Calu3 (cell line): ENCODE results near the gene ACER2. TPM values are rescaled to one million over a fixed set of nuclear protein-coding genes. Genes with fewer than 3 reads are reported as not detected.
"Not testable (repeated sequence)": the region's sequence is repeated elsewhere in the genome, so short reads cannot be mapped to it uniquely, and the experiment has no call there.

ENCODE experiments used
- BruUV-seq: library from RNA; stranded (reverse); fragments of 400-500 nt; replicated peaks from 2 replicates; lab custom pipeline; 2021; lab: Mats Ljungman, UMichigan
- CTCF ChIA-PET: fragments of 300-600 bp; sonication (Branson Sonifier 250); formaldehyde crosslinking; loops from one replicate; lab custom pipeline; 2022; ENCODE audit warnings: antibody characterized with exemption; lab: Charles Lee
- DNase-seq: peaks from one replicate; pipeline ENCODE4 v3.0.0; 2022
- H3K27ac Mint-ChIP-seq: one replicate; pipeline ENCODE4 v1.8.0; 2022; ENCODE audit warnings: mixed read lengths; ENCODE audit not compliant: unreplicated experiment
- H3K27me3 Mint-ChIP-seq: one replicate; pipeline ENCODE4 v1.8.0; 2022; ENCODE audit warnings: mixed read lengths; ENCODE audit not compliant: unreplicated experiment
- H3K36me3 Mint-ChIP-seq: one replicate; pipeline ENCODE4 v1.8.0; 2022; ENCODE audit warnings: mild to moderate bottlenecking, moderate library complexity, mixed read lengths; ENCODE audit not compliant: insufficient read depth, unreplicated experiment
- H3K4me1 Mint-ChIP-seq: one replicate; pipeline ENCODE4 v1.8.0; 2022; ENCODE audit warnings: mild to moderate bottlenecking, low read depth, mixed read lengths; ENCODE audit not compliant: unreplicated experiment
- H3K4me3 Mint-ChIP-seq: one replicate; pipeline ENCODE4 v1.8.0; 2022; ENCODE audit warnings: mild to moderate bottlenecking, low read depth, moderate library complexity, mixed read lengths; ENCODE audit not compliant: unreplicated experiment
- H3K9me3 Mint-ChIP-seq: one replicate; pipeline ENCODE4 v1.8.0; 2022; ENCODE audit warnings: low read depth, mixed read lengths; ENCODE audit not compliant: unreplicated experiment
- CTCF ChIP-seq: fragments of 200-600 bp; IDR thresholded peaks from one replicate; pipeline ENCODE4 v1.8.0; 2022; ENCODE audit warnings: antibody characterized with exemption; ENCODE audit not compliant: unreplicated experiment
- intact Hi-C: fragments of 100-400 bp; cut with micrococcal nuclease; formaldehyde crosslinking; loops from one replicate; pipeline ENCODE4 v1.10.0; 2022; ENCODE audit not compliant: unreplicated experiment
- total RNA-seq: library from RNA; stranded (reverse); gene quantifications from 2 replicates; pipeline ENCODE4 v1.2.3, GENCODE V29; 2022

The ACER2 gene
- total RNA-seq, 1 experiment from 2014 or later = 7.6 TPM

GRCh38 chr9:19410594-19410993 lies 1.8 kb downstream of the ACER2 start:
- BruUV-seq = no TSS peak
- CTCF ChIA-PET = no interaction called here

DNA sequence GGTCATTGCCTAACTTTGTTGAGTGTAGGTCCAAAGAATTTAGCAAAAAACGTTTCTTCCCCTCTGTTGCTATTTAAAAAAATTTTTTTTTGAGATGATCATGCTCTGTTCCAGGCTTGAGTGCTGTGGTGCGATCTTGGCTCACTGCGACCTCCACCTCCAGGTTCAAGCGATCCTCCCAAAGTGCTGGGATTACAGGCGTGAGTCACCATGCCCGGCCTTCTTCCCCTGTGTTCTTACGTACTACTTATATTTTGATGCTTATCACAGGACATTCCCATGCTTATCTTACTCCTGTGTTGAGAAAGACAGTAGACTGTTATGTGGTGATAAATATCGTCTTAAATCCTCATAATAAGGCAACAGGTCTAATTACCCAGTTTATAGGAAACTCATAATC lies 2.5 kb downstream of the ACER2 start:
- intact Hi-C loops = no loop called here
- H3K4me1 Mint-ChIP-seq = peaks cover 13% of the 10 kb centered on the region
- H3K36me3 Mint-ChIP-seq = peaks cover 18% of the 10 kb centered on the region
- H3K9me3 Mint-ChIP-seq = no peaks in the 10 kb centered on the region
- no peak overlapping the region for H3K27ac Mint-ChIP-seq
- no peaks in the 10 kb centered on the region for H3K27me3 Mint-ChIP-seq
- H3K4me3 Mint-ChIP-seq = no peak overlapping the region
- CTCF ChIA-PET = no interaction called here
- no TSS peak for BruUV-seq
- DNase-seq = no peak
- no peak for TF ChIP-seq CTCF

More at GRCh38 chr9:19410594-19410993, 1.8 kb downstream of the ACER2 start:
- Mint-ChIP-seq H3K36me3 (peaks cover 18% of the 10 kb centered on the region), H3K27me3 (no peaks in the 10 kb centered on the region), H3K4me1 (peaks cover 13% of the 10 kb centered on the region), H3K9me3 (no peaks in the 10 kb centered on the region), H3K4me3 (no peak overlapping the region), H3K27ac (no peak overlapping the region)
- intact Hi-C loops = no loop called here
- TF ChIP-seq CTCF = no peak
- DNase-seq = no peak

GRCh38 chr9:19413456-19413855 lies 4.6 kb downstream of the ACER2 start:
- H3K9me3 Mint-ChIP-seq, H3K27ac Mint-ChIP-seq, BruUV-seq, intact Hi-C loops, H3K4me3 Mint-ChIP-seq, CTCF ChIA-PET, H3K27me3 Mint-ChIP-seq, DNase-seq: not testable (repeated sequence)
- peaks cover 16% of the 10 kb centered on the region for H3K36me3 Mint-ChIP-seq
- H3K4me1 Mint-ChIP-seq = peaks cover 13% of the 10 kb centered on the region

DNA sequence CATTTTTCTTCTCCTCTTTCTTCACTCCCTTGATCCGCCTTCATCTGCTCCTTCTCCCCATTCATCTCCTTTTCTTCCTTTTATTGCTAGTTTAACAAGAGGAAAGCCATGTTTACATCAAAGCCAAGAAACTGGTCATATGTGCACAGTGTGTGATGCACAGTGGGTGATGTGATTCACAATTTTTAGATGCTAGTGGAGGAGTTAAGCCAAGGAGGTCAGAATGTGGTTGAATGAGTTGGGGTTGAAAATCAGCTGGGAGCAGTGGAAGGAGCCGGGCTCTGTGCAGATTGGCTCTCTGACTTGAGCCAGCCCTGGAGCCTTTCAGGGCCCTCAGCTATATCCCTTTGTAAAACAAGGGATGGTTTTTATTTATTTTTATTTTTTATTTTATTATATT lies 7.3 kb downstream of the ACER2 start:
- DNase-seq = no peak
- Mint-ChIP-seq H3K36me3 (no peaks in the 10 kb centered on the region), H3K9me3 (no peaks in the 10 kb centered on the region), H3K4me1 (no peaks in the 10 kb centered on the region), H3K27me3 (no peaks in the 10 kb centered on the region), H3K27ac (no peak overlapping the region), H3K4me3 (no peak overlapping the region)
- BruUV-seq = no TSS peak
- no peak for TF ChIP-seq CTCF
- CTCF ChIA-PET = interaction anchor here (0.6 kb wide), 1 partner anchor 193 kb away, joined by 3 read pairs; no protein-coding TSS in a partner anchor
- intact Hi-C loops = no loop called here

GRCh38 chr9:19420877-19421276 lies 12.1 kb downstream of the ACER2 start:
- CTCF ChIA-PET = interaction anchor here (0.7 kb wide), 2 partner anchors 19 to 44 kb away, joined by 3 to 4 read pairs; no protein-coding TSS in a partner anchor
- no peak overlapping the region for H3K27ac Mint-ChIP-seq
- BruUV-seq = no TSS peak
- H3K36me3 Mint-ChIP-seq = no peaks in the 10 kb centered on the region
- no peaks in the 10 kb centered on the region for H3K4me1 Mint-ChIP-seq
- TF ChIP-seq CTCF = no peak
- DNase-seq = no peak
- no peaks in the 10 kb centered on the region for H3K9me3 Mint-ChIP-seq
- no peaks in the 10 kb centered on the region for H3K27me3 Mint-ChIP-seq
- no peak overlapping the region for H3K4me3 Mint-ChIP-seq
- intact Hi-C loops = no loop called here
